Trophoblast cell (in vitro differentiated cells and primary cell): ENCODE measurements around the gene JSRP1.
A peak's percentile ranks its signal among the peaks of the same experiment; 100 is the strongest.

Experiments
- DNase-seq, 2 donors: peaks; one replicate each; pipeline ENCODE4 v3.0.0-alpha.2; 2016
- H2AFZ ChIP-seq: 2 replicates; pipeline ENCODE4 v1.6.1; 2013; ENCODE audit warnings: low read length, moderate library complexity, mild to moderate bottlenecking; ENCODE audit not compliant: insufficient read depth, poor library complexity
- H2AK5ac ChIP-seq: 2 replicates; pipeline ENCODE4 v1.6.1; 2013; ENCODE audit warnings: mild to moderate bottlenecking, low read length
- H2BK120ac ChIP-seq: 2 replicates; pipeline ENCODE4 v1.6.1; 2013; ENCODE audit warnings: low read length, mild to moderate bottlenecking, moderate library complexity; ENCODE audit not compliant: insufficient read depth, poor library complexity
- H2BK12ac ChIP-seq: 2 replicates; pipeline ENCODE4 v1.6.1; 2013; ENCODE audit warnings: mild to moderate bottlenecking, low read length, moderate library complexity
- H2BK5ac ChIP-seq: 2 replicates; pipeline ENCODE4 v1.6.1; 2013; ENCODE audit warnings: low read length, low read depth, moderate library complexity, mild to moderate bottlenecking; ENCODE audit not compliant: poor library complexity
- H3K14ac ChIP-seq: 2 replicates; pipeline ENCODE4 v1.6.1; 2013; ENCODE audit warnings: mild to moderate bottlenecking, low read length
- H3K18ac ChIP-seq: 2 replicates; pipeline ENCODE4 v1.6.1; 2013; ENCODE audit warnings: mild to moderate bottlenecking, low read length
- H3K23ac ChIP-seq: 2 replicates; pipeline ENCODE4 v1.6.1; 2013; ENCODE audit warnings: low read length
- H3K27ac ChIP-seq: 2 replicates; pipeline ENCODE4 v1.5.1; 2013; ENCODE audit warnings: low read depth, mild to moderate bottlenecking, inconsistent platforms, low read length, moderate library complexity
- H3K27me3 ChIP-seq: 2 replicates; pipeline ENCODE4 v1.6.1; 2013; ENCODE audit warnings: inconsistent platforms, mild to moderate bottlenecking, low read length, moderate library complexity; ENCODE audit not compliant: insufficient read depth
- H3K36me3 ChIP-seq, 2 experiments: 1 replicate in 1 of 2; 2 replicates in 1 of 2; pipeline ENCODE4 v1.6.1; 2013; ENCODE audit warnings: low read length in 2 of 2, mild to moderate bottlenecking in 2 of 2, moderate library complexity in 1 of 2; ENCODE audit not compliant: insufficient read depth in 2 of 2, control insufficient read depth in 1 of 2
- H3K4ac ChIP-seq: 2 replicates; pipeline ENCODE4 v1.6.1; 2013; ENCODE audit warnings: low read depth, mild to moderate bottlenecking, low read length, moderate library complexity
- H3K4me1 ChIP-seq, 2 experiments: 1 replicate in 1 of 2; 2 replicates in 1 of 2; pipeline ENCODE4 v1.6.1; 2013; ENCODE audit warnings: low read length in 2 of 2, mild to moderate bottlenecking in 2 of 2, moderate library complexity in 1 of 2; ENCODE audit not compliant: insufficient read depth in 2 of 2, control insufficient read depth in 1 of 2
- H3K4me2 ChIP-seq: 2 replicates; pipeline ENCODE4 v1.6.1; 2013; ENCODE audit warnings: inconsistent platforms, mild to moderate bottlenecking, low read length, moderate library complexity
- H3K4me3 ChIP-seq: 2 replicates; pipeline ENCODE4 v1.5.1; 2013; ENCODE audit warnings: mild to moderate bottlenecking, low read depth, low read length, inconsistent platforms
- H3K79me1 ChIP-seq: one replicate; pipeline ENCODE4 v1.6.1; 2013; ENCODE audit warnings: low read length
- H3K79me2 ChIP-seq: 2 replicates; pipeline ENCODE4 v1.6.1; 2013; ENCODE audit warnings: low read length, mild to moderate bottlenecking; ENCODE audit not compliant: control insufficient read depth, insufficient read depth, poor library complexity
- H3K9ac ChIP-seq: 2 replicates; pipeline ENCODE4 v1.6.1; 2013; ENCODE audit warnings: mild to moderate bottlenecking, low read length
- H3K9me3 ChIP-seq: 2 replicates; pipeline ENCODE4 v1.6.1; 2013; ENCODE audit warnings: low read depth, mild to moderate bottlenecking, control low read depth, inconsistent platforms, low read length; ENCODE audit not compliant: insufficient read depth
- H4K12ac ChIP-seq: 2 replicates; pipeline ENCODE4 v1.6.1; 2013; ENCODE audit warnings: low read depth, mild to moderate bottlenecking, low read length, moderate library complexity
- H4K8ac ChIP-seq: 2 replicates; pipeline ENCODE4 v1.6.1; 2013; ENCODE audit warnings: low read depth, mild to moderate bottlenecking, low read length, moderate library complexity
- H4K91ac ChIP-seq: one replicate; pipeline ENCODE4 v1.6.1; 2013; ENCODE audit warnings: low read depth, mild to moderate bottlenecking, low read length, moderate library complexity
- WGBS: extraction: QIAGEN DNeasy Blood & Tissue Kit; methylation state at CpG from one replicate; pipeline ENCODE4 v1.1.7; 2013; ENCODE audit warnings: missing lambda C conversion rate; ENCODE audit not compliant: insufficient read length, insufficient coverage; ENCODE audit errors: extremely low coverage; 5-methylcytosine and 5-hydroxymethylcytosine counted together

JSRP1 gene

DNA sequence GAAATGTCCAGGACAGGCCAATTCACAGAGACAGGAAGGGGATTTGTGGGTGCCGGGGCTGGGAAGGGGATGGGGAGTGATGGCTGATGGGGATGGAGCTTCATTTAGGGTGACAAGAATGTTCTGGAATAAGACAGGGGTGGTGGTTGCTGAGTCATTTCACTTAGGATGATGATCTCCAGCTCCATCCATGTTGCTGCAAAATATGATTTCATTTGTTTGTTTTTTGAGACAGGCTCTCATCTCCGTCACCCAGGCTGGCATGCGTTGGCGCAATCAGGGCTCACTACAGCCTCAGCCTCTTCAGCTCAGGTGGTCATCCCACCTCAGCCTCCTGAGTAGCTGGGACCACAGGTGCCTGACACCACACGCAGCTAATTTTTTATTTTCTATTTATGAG, 3.1 kb upstream of the JSRP1 start:
- no CpG with 5 or more reads among the region's 5 CpGs for WGBS
- Histone ChIP-seq H2BK12ac (no peak overlapping the region), H3K4me2 (no peak overlapping the region), H2AFZ (no peak overlapping the region), H3K23ac (no peak overlapping the region), H4K91ac (no peak overlapping the region), H3K27me3 (no peaks in the 10 kb centered on the region), H3K79me2 (no peaks in the 10 kb centered on the region), H3K18ac (no peak overlapping the region), H3K36me3 (no peaks in the 10 kb centered on the region), H3K4ac (no peak overlapping the region), H4K8ac (no peak overlapping the region), H2AK5ac (no peak overlapping the region), H3K9me3 (peaks cover 2% of the 10 kb centered on the region), H3K14ac (no peak overlapping the region), H2BK5ac (no peak overlapping the region), H2BK120ac (no peak overlapping the region), H3K9ac (no peak overlapping the region), H3K79me1 (no peaks in the 10 kb centered on the region), H3K4me3 (no peak overlapping the region), H4K12ac (no peak overlapping the region), H3K27ac (no peak overlapping the region), H3K4me1 (no peaks in the 10 kb centered on the region)
- no peak for DNase-seq

DNA sequence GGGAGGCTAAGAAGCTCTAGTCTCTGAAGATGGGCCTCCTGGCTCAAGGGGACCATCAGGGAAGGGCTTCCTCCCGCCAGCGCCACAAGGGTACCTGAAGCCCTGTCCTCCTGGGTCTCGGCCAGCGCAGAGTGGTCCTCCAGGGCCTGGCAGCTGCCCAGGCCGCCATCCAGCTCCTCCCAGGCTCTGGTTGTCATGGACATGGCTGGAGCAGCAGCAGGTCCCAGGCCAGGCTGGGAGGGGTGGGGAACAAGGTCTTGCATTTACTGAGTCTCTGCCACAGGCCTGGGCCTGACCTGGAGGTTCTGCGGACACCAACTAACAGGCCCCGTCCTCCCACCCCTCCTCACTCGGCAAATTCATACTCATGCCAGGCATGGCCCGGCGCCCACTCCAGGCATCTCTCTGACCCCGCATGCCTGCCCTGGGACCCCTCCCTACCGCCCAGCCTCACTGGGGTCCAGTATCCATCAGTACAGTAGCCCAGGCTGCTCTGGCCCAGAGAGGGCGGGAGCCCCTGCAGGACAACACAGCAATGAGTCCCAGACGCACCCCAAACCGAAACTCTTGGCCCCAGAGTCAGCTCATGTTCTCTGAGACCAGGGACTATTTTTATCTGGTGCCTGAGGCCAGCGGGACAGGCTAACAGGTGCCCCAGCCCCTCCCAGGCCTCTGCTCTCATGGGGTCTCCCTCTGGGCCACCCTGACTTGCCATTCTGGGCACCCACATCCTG, 938 bp downstream of the JSRP1 start:
- no peak overlapping the region for H3K4me3 ChIP-seq
- no peak overlapping the region for H3K9ac ChIP-seq
- H3K27ac ChIP-seq, result no peak overlapping the region
- H3K4me1 ChIP-seq, result peaks cover 6 to 9% of the 10 kb centered on the region in 2 experiments
- no peak overlapping the region for H4K8ac ChIP-seq
- no peak overlapping the region for H3K4ac ChIP-seq
- no peak overlapping the region for H3K14ac ChIP-seq
- WGBS, result no CpG with 5 or more reads among the region's 16 CpGs
- H3K27me3 ChIP-seq, result peaks cover 4% of the 10 kb centered on the region
- H2BK5ac ChIP-seq, result no peak overlapping the region
- no peak for DNase-seq
- H3K79me2 ChIP-seq, result no peaks in the 10 kb centered on the region
- no peak overlapping the region for H2AK5ac ChIP-seq
- H2BK120ac ChIP-seq, result no peak overlapping the region
- H3K9me3 ChIP-seq, result peaks cover 5% of the 10 kb centered on the region
- H3K79me1 ChIP-seq, result no peaks in the 10 kb centered on the region
- no peak overlapping the region for H4K91ac ChIP-seq
- H2AFZ ChIP-seq, result no peak overlapping the region
- no peak overlapping the region for H3K18ac ChIP-seq
- H4K12ac ChIP-seq, result no peak overlapping the region
- H3K4me2 ChIP-seq, result no peak overlapping the region
- H2BK12ac ChIP-seq, result no peak overlapping the region
- H3K36me3 ChIP-seq, result peaks cover 0 to 2% of the 10 kb centered on the region in 2 experiments
- H3K23ac ChIP-seq, result no peak overlapping the region

DNA sequence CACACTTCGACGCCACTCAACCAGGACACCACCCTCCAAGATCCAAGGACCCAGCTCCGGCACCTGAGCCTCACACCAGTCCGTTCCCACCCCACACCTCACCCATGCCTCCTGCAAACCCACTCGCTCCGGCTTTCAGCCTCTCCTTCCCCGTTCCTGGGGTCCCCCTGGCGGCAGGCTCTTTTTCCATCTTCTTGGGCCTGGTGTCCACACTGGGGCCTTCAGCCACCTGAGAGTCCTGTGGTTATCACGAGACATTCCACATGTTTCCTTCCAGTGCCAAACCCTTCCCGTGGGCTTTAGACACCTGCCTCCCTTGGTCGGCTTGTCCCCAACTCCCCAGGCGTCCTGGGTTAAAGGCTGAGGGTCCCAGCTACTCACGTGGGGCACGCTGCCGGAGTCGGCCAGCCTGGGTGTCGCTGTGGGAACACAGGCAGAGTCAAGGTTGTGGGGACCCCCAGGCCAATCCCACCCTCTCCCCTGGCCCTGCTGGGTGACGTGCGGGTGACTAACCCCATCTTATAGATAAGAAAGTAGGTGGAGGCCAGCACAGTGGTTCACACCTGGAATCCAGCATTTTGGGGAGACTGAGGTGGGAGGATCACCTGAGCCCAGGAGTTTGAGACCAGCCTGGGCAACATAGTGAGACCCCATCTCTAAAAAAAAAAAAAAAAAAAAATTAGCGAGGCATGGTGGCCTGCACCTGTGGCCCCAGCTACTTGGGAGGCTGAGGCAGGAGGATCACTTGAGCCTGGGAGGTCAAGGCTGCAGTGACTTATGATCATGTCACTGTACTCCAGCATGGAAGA, 1.9 kb downstream of the JSRP1 start:
- no peak overlapping the region for H2AK5ac ChIP-seq
- WGBS, result no CpG with 5 or more reads among the region's 20 CpGs

DNA sequence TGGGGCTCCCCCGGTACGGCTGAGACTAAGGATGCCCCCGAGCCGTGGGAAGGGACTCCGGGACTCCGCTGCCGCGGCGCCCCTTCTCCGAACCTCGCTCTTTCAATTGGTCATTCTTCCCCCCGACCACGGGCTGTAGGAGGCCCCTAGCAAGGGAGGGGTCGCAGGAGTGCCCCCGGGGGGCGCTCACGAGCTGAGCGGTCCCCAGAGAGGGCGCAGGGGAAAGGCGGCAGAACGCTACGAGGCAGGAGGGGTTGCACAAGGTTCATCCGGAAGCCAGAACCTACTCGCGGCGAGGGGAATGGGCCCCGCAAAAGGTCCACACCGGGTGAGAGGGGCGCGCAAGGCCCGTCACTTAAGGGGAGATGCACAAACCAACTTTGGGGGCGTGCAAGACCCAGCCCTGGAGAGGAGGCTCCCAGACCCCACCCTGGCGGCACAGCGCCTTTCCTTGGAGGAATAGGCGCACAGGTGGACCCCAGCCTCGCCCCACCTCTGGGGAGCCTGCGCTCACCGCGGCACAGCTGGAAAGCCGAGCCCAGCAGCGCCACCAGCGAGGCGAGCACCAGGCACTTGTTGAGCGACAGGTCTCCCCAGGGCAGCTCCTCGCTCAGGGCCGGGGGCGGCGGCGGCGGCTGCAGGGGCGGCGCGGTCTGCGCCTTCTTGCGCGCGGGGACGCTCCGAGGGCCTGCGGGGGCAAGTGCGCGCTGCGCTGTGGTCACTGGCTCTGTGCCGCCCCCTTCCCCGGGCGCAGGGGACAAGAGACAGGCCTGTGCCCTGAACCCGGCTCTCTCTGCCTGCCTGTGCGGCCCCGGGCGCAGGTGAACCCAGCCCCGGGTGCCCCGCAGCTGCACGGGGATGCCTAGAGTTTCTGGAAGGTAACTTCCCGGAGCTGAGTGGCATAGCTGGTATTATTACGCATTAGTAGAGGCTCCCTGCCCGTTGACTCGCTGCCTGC, 2.8 kb downstream of the JSRP1 start:
- no peak overlapping the region for H2AFZ ChIP-seq
- no CpG with 5 or more reads among the region's 77 CpGs for WGBS
- H3K27ac ChIP-seq, result no peak overlapping the region
- H3K36me3 ChIP-seq, result peaks cover 6 to 12% of the 10 kb centered on the region in 2 experiments
- H2AK5ac ChIP-seq, result no peak overlapping the region
- H4K91ac ChIP-seq, result no peak overlapping the region
- H2BK12ac ChIP-seq, result no peak overlapping the region
- no peak overlapping the region for H4K12ac ChIP-seq
- H2BK5ac ChIP-seq, result no peak overlapping the region
- H3K9ac ChIP-seq, result no peak overlapping the region
- H3K79me2 ChIP-seq, result no peaks in the 10 kb centered on the region
- no peak overlapping the region for H3K14ac ChIP-seq
- H3K27me3 ChIP-seq, result peaks cover 4% of the 10 kb centered on the region
- no peak overlapping the region for H3K23ac ChIP-seq
- H3K4me2 ChIP-seq, result peak overlapping the region; percentile 40
- H3K79me1 ChIP-seq, result no peaks in the 10 kb centered on the region
- no peak overlapping the region for H4K8ac ChIP-seq
- no peak overlapping the region for H3K18ac ChIP-seq
- H3K4me3 ChIP-seq, result no peak overlapping the region
- H3K4me1 ChIP-seq, result peaks cover 6 to 9% of the 10 kb centered on the region in 2 experiments
- no peak overlapping the region for H3K4ac ChIP-seq
- H3K9me3 ChIP-seq, result peaks cover 5% of the 10 kb centered on the region
- no peak overlapping the region for H2BK120ac ChIP-seq
- no peak for DNase-seq

More for the DNA sequence above, 1.9 kb downstream of the JSRP1 start:
- no peak overlapping the region for H3K23ac ChIP-seq
- peaks cover 6 to 9% of the 10 kb centered on the region in 2 experiments for H3K4me1 ChIP-seq
- H3K9me3 ChIP-seq, result peaks cover 5% of the 10 kb centered on the region
- no peak overlapping the region for H3K27ac ChIP-seq
- H2AFZ ChIP-seq, result no peak overlapping the region
- no peaks in the 10 kb centered on the region for H3K79me1 ChIP-seq
- DNase-seq, result peak in 1 of 2 donors; percentile 44
- no peak overlapping the region for H3K4me3 ChIP-seq
- no peak overlapping the region for H3K9ac ChIP-seq
- H3K14ac ChIP-seq, result no peak overlapping the region
- peaks cover 0 to 3% of the 10 kb centered on the region in 2 experiments for H3K36me3 ChIP-seq
- H4K12ac ChIP-seq, result no peak overlapping the region
- H3K4me2 ChIP-seq, result peak overlapping the region; percentile 40
- H3K4ac ChIP-seq, result no peak overlapping the region
- H2BK120ac ChIP-seq, result no peak overlapping the region
- H4K91ac ChIP-seq, result no peak overlapping the region
- no peaks in the 10 kb centered on the region for H3K79me2 ChIP-seq
- H2BK5ac ChIP-seq, result no peak overlapping the region
- H2BK12ac ChIP-seq, result no peak overlapping the region
- peaks cover 4% of the 10 kb centered on the region for H3K27me3 ChIP-seq
- no peak overlapping the region for H4K8ac ChIP-seq
- no peak overlapping the region for H3K18ac ChIP-seq
